Nephron (organoid): ENCODE measurements around the gene STX11.
A peak's percentile ranks its signal among the peaks of the same experiment; 100 is the strongest.

Source experiments
- H3K27ac Mint-ChIP-seq, 3 experiments: 2 replicates each; pipeline ENCODE4 v1.8.0; 2020; ENCODE audit warnings: mixed read lengths in 3 of 3, mild to moderate bottlenecking in 2 of 3, moderate library complexity in 1 of 3
- H3K27me3 Mint-ChIP-seq: 2 replicates; pipeline ENCODE4 v1.8.0; 2021; ENCODE audit warnings: low read depth, mild to moderate bottlenecking, moderate library complexity, mixed read lengths
- H3K36me3 Mint-ChIP-seq: 2 replicates; pipeline ENCODE4 v1.8.0; 2020; ENCODE audit warnings: low read depth, mixed read lengths
- H3K4me1 Mint-ChIP-seq: 2 replicates; pipeline ENCODE4 v1.8.0; 2020; ENCODE audit warnings: mixed read lengths
- H3K4me3 Mint-ChIP-seq, 3 experiments: 2 replicates each; pipeline ENCODE4 v1.8.0; 2020; ENCODE audit warnings: mild to moderate bottlenecking in 3 of 3, mixed read lengths in 3 of 3, moderate library complexity in 2 of 3
- H3K9me3 Mint-ChIP-seq: 2 replicates; pipeline ENCODE4 v1.8.0; 2020; ENCODE audit warnings: mixed read lengths
- TF ChIP-seq, protein P1 (sequence below), 3 experiments: fragments of 200-600 bp; sonication (generic); IDR thresholded peaks; one replicate each; pipeline ENCODE4 v1.5.0; 2021; ENCODE audit warnings: antibody characterized with exemption in 3 of 3; ENCODE audit not compliant: unreplicated experiment in 3 of 3

Gene STX11

DNA sequence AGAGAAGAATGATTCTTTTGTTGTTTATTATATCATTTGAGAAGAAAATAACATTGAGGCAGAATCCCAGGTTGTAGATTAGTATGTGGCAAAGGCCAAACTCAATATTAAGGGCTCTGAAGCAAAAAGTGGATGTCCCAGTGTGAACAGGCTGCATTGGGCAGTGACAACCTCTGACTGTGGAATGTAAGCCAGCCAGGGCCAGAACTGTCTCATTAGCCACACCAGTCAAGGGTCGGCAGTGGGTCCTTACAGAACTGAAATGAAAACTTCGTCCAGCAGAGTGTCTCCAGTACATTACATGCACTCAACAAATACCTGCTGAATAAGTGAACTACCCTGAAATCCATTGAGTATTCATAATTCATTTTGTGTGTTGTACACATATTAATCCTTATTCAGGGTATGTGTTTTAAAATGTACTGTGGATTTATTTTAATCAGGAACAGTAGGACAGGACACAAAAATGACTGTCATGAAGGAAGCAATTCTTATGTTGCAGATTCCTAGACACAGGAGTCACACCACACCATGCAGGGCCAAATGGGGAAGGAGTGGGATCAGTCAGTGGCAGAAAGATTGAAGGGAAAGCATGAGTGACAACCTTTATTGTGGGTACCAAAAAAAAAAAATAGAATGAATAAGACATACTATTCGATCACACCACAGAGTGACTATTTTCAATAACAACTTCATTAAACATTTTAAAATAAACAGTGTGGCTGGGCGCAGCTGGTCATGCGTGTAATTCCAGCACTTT is 69.9 kb downstream of the STX11 start:
- peaks cover 14% of the 10 kb centered on the region for H3K4me1 Mint-ChIP-seq
- TF ChIP-seq, protein P1, sequence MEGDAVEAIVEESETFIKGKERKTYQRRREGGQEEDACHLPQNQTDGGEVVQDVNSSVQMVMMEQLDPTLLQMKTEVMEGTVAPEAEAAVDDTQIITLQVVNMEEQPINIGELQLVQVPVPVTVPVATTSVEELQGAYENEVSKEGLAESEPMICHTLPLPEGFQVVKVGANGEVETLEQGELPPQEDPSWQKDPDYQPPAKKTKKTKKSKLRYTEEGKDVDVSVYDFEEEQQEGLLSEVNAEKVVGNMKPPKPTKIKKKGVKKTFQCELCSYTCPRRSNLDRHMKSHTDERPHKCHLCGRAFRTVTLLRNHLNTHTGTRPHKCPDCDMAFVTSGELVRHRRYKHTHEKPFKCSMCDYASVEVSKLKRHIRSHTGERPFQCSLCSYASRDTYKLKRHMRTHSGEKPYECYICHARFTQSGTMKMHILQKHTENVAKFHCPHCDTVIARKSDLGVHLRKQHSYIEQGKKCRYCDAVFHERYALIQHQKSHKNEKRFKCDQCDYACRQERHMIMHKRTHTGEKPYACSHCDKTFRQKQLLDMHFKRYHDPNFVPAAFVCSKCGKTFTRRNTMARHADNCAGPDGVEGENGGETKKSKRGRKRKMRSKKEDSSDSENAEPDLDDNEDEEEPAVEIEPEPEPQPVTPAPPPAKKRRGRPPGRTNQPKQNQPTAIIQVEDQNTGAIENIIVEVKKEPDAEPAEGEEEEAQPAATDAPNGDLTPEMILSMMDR (IDR thresholded peaks at IDR 0.05; ENCODE audit: unreplicated experiment in 3 of 3) = no peak
- peaks cover 1% of the 10 kb centered on the region for H3K27me3 Mint-ChIP-seq
- H3K36me3 Mint-ChIP-seq = no peaks in the 10 kb centered on the region
- H3K9me3 Mint-ChIP-seq = no peaks in the 10 kb centered on the region
- no peak overlapping the region for H3K27ac Mint-ChIP-seq
- H3K4me3 Mint-ChIP-seq = no peak overlapping the region

DNA sequence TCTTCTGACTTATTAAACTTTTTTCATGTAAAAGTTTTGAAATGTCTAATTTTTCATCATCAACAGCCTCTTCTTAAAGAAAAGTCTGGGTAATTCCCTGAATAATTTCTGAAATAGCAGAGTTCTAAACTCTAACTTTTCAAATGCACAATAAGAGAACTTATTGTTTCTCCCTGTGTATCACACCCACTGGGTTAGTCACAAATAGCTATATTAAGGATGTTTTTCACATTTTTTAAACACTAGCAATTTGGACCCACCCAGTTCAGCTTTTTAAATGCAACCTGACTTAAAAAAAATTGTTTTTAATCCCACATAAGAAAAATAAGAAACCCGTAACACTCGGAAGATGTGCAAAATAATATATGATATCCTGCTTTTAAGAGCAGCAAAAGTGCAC is 73.4 kb downstream of the STX11 start:
- Mint-ChIP-seq H3K4me1 (no peaks in the 10 kb centered on the region), H3K27ac (no peak overlapping the region), H3K4me3 (no peak overlapping the region), H3K27me3 (peaks cover 5% of the 10 kb centered on the region), H3K36me3 (no peaks in the 10 kb centered on the region), H3K9me3 (peaks cover 2% of the 10 kb centered on the region)
- TF ChIP-seq, protein P1 (IDR thresholded peaks at IDR 0.05; ENCODE audit: unreplicated experiment in 3 of 3) = no peak

DNA sequence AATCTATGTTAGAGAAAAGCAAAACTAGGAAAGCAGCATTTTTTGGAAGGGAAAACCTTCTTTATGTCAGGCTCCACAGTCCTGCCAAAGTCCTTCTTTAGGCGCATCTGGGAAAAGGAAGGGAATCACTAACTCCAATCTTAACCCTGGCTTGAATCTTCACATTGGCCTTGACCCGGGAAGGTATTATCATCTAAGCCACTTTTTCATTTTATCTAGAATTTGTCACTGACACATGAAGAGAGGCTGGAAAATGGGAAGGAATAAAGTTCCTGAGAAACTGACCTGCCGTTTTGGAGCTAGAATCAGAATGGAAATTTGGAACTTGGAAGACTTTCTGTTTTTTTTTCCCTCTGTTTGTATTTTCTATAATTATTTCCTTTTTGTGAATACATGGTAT is 81.4 kb downstream of the STX11 start:
- Mint-ChIP-seq H3K4me1 (peaks cover 10% of the 10 kb centered on the region), H3K36me3 (no peaks in the 10 kb centered on the region), H3K9me3 (peaks cover 4% of the 10 kb centered on the region), H3K4me3 (no peak overlapping the region), H3K27ac (peak overlapping the region in 1 of 3 experiments; percentile 63), H3K27me3 (no peaks in the 10 kb centered on the region)
- TF ChIP-seq, protein P1 (IDR thresholded peaks at IDR 0.05; ENCODE audit: unreplicated experiment in 3 of 3) = no peak

DNA sequence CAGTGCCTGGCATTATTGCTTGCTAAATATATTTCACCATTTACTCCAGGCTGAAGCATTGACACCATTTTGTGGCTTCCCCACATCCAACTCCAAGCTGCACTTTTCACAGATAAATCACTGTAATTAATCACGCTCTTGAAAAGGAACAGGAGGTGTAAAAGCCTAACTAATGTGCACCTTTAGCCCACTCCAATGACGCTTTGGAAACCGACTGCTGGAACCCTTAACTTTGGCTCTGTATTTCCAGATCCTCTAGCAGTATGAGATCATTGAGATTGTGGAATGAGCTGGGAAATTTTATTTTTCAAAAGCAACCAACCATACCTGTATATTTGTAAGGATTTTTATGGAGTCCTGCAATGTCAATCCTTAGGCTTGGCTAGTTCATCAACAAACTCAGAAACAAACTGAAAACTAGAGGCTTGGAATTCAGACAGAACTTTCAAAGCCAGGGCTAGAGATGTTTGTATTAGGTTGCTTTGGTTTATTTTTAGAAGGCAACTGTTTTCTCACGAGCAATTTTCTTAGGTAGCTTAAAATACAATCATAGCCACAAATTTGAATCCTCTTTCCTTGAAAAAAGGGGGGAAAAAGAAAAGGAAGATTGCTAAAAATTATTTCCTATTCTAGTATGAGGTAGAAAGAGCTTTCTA is 82.0 kb downstream of the STX11 start:
- Mint-ChIP-seq H3K9me3 (peaks cover 4% of the 10 kb centered on the region), H3K36me3 (no peaks in the 10 kb centered on the region), H3K27me3 (no peaks in the 10 kb centered on the region), H3K4me1 (peaks cover 10% of the 10 kb centered on the region), H3K4me3 (no peak overlapping the region), H3K27ac (no peak overlapping the region)
- TF ChIP-seq, protein P1 (IDR thresholded peaks at IDR 0.05; ENCODE audit: unreplicated experiment in 3 of 3) = no peak

DNA sequence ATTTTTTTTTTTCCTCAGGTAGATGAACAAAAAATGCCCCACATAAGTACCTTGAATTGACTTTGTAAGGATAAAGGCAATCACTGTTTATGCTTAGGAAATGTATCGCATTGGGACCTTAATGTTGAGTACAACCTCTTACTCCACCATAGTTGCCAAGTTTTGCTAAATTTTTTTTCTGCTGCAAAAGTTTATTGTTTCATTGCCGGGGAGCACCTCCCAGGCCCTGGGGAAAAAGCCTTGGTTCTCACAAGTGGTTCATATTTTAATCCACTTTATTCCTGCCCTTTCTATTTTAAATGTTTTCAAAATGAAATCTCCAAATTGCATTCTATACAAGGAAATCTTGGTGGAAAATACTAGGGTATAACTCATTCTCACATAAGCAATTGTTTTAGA is 82.5 kb downstream of the STX11 start:
- no peak overlapping the region for H3K27ac Mint-ChIP-seq

More for the DNA sequence above, 82.5 kb downstream of the STX11 start:
- H3K4me1 Mint-ChIP-seq = peaks cover 10% of the 10 kb centered on the region
- TF ChIP-seq, protein P1 (IDR thresholded peaks at IDR 0.05; ENCODE audit: unreplicated experiment in 3 of 3) = no peak
- no peaks in the 10 kb centered on the region for H3K27me3 Mint-ChIP-seq
- H3K36me3 Mint-ChIP-seq = no peaks in the 10 kb centered on the region
- peaks cover 2% of the 10 kb centered on the region for H3K9me3 Mint-ChIP-seq
- H3K4me3 Mint-ChIP-seq = no peak overlapping the region
